AG09309 (cell line): ENCODE measurements around the gene SPRED2.

Experiments
- DNase-seq: peaks from one replicate; pipeline ENCODE4 v3.0.0-alpha.2; 2010; ENCODE audit warnings: low read depth
- H3K4me3 ChIP-seq: 2 replicates; pipeline ENCODE4 v1.5.1; 2011; ENCODE audit warnings: mild to moderate bottlenecking, low read depth, low read length, moderate library complexity; ENCODE audit not compliant: control insufficient read depth
- TF ChIP-seq, protein P1 (sequence below): IDR thresholded peaks from 2 replicates; pipeline ENCODE4 v1.5.1; 2011; ENCODE audit warnings: mild to moderate bottlenecking, low read depth, low read length, inconsistent platforms; ENCODE audit not compliant: insufficient read depth, control insufficient read depth; ENCODE audit errors: missing control alignments

The SPRED2 gene

DNA sequence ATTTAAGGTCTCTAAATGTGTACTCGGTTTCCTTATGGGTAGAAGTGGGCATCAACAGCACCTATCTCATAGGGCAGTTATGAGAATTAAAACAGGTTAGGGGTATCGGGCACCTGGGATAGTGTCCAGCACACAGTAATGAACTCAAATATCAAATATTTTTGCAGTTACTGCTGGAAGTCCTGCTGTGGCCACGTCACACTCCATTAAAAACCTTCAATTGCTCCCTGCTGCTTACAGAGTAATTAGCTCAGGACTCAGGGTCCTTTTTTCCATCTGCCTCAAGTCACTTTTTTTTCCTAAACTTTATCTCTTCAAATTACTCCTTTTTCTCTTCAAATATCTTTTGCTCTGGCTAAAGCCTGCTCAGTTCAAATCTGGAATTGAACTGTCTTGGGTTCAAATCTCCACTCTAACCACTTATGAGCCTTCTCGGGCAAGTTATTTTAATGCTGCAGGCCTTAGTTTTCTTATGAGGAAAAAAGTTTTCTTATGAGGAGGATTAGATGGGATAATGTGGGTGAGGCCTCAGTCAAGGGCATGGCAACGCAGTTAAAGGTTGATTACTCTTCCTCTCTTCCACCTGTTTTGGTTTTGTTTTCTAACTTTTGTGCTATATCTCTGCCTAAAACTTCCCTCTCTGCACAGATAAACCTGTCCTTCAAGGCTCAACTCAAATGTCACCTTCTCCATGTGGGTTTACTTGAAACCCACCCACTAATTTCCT lies 36.6 kb downstream of the SPRED2 start:
- DNase-seq, result no peak
- no peak overlapping the region for H3K4me3 ChIP-seq
- TF ChIP-seq, protein P1, sequence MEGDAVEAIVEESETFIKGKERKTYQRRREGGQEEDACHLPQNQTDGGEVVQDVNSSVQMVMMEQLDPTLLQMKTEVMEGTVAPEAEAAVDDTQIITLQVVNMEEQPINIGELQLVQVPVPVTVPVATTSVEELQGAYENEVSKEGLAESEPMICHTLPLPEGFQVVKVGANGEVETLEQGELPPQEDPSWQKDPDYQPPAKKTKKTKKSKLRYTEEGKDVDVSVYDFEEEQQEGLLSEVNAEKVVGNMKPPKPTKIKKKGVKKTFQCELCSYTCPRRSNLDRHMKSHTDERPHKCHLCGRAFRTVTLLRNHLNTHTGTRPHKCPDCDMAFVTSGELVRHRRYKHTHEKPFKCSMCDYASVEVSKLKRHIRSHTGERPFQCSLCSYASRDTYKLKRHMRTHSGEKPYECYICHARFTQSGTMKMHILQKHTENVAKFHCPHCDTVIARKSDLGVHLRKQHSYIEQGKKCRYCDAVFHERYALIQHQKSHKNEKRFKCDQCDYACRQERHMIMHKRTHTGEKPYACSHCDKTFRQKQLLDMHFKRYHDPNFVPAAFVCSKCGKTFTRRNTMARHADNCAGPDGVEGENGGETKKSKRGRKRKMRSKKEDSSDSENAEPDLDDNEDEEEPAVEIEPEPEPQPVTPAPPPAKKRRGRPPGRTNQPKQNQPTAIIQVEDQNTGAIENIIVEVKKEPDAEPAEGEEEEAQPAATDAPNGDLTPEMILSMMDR, result no peak

DNA sequence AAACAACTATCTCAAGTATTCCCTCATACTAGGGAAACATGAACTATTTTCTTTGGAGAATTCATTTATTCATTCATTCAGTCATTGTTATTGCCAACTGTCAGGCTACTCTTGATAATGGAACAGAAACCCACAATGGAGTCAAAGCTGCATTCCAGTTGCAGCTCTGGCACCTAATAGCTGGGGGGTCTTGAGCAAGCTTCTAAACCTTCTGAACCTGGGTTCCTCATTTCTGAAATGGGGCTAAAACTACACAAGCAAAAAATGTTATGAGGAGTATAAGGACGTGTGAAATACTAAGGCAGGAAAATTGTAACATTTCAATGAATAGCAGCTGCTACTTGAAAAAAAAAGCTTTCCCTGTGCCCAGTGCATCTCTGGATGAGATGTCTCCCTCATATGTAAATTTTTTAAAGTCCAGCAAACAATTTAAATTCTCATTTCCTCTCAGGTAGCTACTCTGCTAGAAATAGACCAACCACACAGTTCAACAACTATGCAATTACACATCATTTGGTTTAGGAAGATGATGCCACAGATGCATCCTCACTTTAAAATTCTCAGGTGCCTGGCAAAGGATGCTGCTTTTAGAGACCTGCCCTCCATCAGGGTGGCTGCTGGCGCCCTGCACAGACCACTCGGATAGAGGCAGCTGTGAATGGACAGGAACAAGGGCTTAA lies 38.5 kb downstream of the SPRED2 start:
- DNase-seq, result no peak
- TF ChIP-seq, protein P1, result no peak
- H3K4me3 ChIP-seq, result no peak overlapping the region

GRCh38 chr2:65393046-65393445 lies 39.4 kb downstream of the SPRED2 start:
- H3K4me3 ChIP-seq, result no peak overlapping the region
- TF ChIP-seq, protein P1, result no peak
- DNase-seq, result no peak

DNA sequence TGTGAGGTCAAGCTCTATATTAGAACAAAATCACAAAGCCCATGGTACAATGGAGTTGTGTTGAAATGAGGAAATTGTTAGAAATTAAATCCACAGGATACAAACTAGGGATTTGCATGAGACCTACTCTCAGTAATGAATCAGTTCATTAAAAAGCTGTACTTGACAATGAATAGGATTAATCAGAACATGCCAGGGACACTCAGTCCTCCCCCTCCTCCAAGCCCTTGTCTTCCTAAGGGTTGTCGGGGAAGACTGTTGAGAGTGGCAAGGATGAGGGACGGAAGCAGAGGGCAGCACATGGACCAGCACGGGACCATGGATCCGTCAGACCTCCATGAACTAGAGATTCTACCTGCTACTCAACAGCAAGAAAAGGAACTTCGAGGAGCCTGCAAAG lies 39.8 kb downstream of the SPRED2 start:
- TF ChIP-seq, protein P1, result no peak
- H3K4me3 ChIP-seq, result no peak overlapping the region
- no peak for DNase-seq

DNA sequence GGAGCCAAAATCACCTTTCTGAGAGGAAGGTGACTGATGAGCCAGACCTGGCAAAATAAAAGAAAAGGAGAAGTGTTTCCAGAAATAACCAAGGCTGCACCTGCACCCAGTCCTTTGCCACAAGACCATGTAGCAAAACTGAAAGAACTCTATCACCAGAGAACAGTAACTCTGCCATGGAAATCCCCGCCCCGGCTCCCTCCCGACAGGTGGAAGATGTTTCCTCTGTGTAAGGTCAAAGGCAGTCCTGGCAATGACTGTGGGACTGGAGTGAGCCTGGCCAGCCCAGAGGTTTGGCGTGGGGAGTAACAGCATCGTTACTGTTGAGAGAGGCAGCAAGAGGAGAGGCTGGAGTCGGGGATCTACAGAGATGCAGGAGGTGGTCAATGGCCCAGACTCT lies 42.3 kb downstream of the SPRED2 start:
- no peak overlapping the region for H3K4me3 ChIP-seq
- DNase-seq, result no peak
- TF ChIP-seq, protein P1, result no peak

GRCh38 chr2:65389476-65389875 lies 42.9 kb downstream of the SPRED2 start:
- DNase-seq, result no peak
- TF ChIP-seq, protein P1, result no peak
- H3K4me3 ChIP-seq, result no peak overlapping the region
